Measurements from ENCODE around the gene PRKCE.

PRKCE gene

DNA sequence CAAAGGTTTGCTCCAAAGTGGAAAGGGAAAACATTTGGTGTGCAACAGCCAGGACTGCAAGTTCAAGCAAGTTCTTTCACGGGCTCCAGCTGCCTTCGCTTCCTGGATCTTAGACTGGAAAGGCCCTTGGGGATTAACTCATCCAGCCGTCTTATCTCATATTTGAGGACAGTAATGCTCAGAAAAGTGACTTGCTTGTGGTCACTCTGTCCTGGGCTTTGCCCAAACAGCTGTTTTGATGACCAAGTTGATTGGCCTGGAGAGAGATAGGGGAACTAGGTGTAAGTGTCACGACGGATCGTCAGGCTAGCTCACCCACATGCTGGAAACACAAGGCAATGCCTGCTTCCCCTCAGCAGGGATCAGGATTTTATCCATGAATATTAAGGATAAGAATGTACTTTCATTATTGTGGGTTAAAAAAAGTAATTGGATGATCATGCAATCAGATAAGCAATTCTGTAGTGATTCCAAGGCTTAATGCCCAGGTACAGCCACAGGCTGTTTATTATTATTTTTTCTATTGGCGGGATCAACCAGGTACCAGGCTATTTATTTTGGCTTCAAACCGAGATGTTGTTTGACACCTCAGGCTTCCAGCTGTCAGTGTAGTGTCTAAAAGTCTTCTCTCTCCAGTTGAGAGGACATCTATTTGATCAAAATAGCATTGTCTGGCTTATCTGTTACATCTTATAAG is 483.2 kb downstream of the PRKCE start:
- DNase-seq (ENCODE audit: low read depth in 2 of 2, low spot score in 1 of 2): no peak

- no peak for DNase-seq (ENCODE audit: low read depth in 2 of 2, low spot score in 1 of 2)
These were observed 483.9 kb downstream of the PRKCE start for GRCh38 chr2:46135228-46135855.

DNA sequence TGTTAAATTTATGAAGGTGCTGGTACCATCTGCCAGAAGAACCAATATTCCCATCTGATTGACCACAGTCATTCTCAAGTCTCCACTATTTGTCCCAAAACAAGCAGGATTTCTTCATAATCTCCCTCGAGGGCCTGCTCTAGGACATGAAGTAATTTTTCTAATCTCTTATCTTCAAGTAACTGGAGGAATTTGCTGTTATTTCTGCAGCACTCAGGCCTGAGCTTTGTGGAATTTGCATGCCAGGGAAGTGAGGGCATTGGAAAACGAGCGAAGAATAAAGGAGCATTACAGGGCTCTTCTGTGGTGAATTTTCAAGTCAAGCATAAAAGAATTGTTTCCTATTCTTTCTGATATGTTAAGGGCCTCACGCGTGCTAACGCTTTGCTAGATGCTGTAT is 484.5 kb downstream of the PRKCE start:
- no peak for DNase-seq (ENCODE audit: low read depth in 2 of 2, low spot score in 1 of 2)

DNA sequence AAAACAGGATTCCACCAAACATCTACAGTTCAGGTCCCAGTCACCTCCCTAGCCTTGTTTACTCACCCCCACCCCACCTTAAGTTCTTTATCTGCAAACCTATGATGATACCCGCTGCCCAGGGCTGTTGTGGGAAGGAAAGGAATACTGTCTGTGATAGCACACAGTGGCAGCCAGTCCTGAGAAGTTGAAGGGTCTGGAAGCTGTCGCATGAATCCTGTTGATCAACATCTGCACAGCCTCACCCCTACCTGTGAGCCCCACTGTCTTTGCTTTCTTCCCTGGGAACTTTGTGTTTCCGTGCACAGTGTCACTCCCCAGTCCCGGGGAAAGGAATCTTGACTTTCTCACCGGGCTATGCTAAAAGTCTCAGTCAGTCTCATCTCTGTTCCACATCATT is 485.0 kb downstream of the PRKCE start:
- no peak for DNase-seq (ENCODE audit: low read depth in 2 of 2, low spot score in 1 of 2)

- DNase-seq (ENCODE audit: low read depth in 2 of 2, low spot score in 1 of 2): no peak
These were observed 485.5 kb downstream of the PRKCE start for GRCh38 chr2:46136953-46137352.

DNA sequence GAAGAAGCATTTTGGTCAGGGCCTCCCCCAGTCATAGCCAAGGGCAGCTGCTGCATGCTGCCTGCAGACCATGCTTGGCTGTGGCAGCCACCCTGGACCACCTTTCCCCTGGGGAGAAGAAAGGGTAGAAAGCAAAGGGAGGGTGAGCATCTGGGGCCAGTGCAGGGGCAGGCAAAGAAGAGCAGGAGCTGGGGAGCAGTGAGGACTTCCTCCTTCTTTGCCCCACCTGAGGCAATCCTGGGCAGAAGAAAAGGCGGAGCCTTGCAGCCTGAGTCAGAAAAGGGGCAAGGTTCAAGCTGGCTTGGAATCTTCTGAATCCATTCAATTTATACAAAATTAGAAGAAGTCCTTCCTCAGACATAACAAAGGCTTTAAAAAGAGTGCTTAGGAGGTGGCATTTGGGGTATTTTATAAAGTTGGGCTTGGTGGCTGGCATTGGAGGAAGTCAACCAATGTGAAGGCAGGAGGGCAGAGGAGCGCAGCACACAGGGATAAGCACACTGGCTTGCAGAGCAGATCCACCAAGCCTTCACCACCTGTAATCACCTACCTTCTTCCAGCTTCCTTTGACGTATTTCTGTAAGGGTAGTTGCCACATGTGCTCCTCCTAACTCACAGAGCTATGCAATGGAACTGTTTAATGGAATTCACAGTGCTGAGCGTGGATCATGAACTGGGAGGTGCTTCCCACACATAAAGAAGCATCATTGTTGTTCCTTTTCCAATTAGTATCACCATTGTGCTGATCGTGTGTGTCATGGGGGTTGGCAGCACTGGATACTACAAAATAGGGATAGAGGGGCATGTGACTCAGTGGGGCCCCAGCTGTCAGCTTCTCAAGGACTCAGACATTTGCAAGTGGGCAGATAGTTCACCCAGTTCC is 491.3 kb downstream of the PRKCE start:
- no peak for DNase-seq (ENCODE audit: low read depth in 2 of 2, low spot score in 1 of 2)

- DNase-seq (ENCODE audit: low read depth in 2 of 2, low spot score in 1 of 2): no peak
These were observed 492.1 kb downstream of the PRKCE start for GRCh38 chr2:46143429-46144132.

DNA sequence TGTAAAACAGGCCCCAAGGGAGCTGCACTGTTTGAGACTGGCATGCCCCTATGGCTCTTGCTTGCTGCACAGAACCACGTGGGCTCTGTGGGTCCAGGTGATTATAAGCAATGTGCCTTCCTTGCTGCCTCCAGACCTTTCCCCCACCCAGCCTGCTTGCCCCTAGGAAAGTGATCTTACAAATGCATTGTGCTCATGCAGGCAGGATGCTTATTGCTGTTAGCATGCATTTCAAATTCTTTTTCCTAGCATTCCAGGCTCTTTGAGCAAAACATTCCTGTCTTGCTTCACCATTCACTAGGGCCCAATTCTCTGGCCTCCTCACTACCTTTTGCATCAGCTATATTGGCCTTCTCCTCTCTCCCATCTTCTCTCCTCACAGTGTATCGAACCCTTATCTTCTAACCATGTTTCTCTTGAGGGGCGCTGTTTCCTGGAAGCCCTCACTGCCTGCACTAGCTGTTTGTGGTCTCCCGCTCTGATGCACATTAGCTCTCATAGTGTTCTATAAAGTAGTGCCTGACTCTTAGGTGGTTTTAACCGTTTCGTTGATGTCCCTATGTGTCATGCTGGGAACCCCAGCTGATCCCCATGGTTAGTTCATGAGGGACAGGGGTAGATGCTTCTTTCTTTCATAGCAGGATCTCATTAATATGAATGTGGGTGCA is 492.8 kb downstream of the PRKCE start:
- no peak for DNase-seq (ENCODE audit: low read depth in 2 of 2, low spot score in 1 of 2)

DNA sequence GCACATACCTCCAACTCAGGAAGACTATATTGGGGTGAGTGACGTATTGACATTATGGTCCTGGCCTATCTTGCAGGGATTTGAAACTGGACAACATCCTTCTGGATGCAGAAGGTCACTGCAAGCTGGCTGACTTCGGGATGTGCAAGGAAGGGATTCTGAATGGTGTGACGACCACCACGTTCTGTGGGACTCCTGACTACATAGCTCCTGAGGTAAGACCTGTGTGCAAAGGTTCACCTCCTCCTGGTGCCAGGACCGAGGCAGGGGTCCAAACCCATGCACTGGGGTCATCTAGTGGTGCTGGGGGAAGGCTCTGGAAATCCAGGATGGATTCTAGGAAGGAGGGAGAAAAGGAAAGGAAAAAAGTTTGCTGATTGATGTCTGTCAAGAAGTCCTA is 493.5 kb downstream of the PRKCE start:
- DNase-seq (ENCODE audit: low read depth in 2 of 2, low spot score in 1 of 2): no peak

DNA sequence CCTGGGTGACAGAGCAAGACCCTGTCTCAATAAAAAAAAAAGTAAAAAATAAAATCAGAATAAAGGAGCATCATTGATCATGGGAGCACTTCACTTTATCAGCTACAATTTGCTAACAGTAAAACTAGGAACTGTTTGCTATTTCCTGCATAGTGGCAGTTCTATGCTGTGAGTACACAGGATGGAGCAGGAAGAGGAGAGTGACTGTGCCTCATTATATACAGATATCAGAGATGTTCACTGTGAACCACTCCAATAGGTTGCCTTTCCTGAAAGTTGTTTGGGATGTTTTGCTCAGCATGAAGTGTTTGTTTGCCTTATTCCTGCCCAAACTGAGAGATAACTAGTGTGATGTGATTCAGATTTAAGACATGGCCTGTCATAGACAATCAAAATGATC is 494.4 kb downstream of the PRKCE start:
- DNase-seq (ENCODE audit: low read depth in 2 of 2, low spot score in 1 of 2): no peak

GRCh38 chr2:46146866-46147502 is 495.5 kb downstream of the PRKCE start:
- DNase-seq (ENCODE audit: low read depth in 2 of 2, low spot score in 1 of 2): no peak

DNA sequence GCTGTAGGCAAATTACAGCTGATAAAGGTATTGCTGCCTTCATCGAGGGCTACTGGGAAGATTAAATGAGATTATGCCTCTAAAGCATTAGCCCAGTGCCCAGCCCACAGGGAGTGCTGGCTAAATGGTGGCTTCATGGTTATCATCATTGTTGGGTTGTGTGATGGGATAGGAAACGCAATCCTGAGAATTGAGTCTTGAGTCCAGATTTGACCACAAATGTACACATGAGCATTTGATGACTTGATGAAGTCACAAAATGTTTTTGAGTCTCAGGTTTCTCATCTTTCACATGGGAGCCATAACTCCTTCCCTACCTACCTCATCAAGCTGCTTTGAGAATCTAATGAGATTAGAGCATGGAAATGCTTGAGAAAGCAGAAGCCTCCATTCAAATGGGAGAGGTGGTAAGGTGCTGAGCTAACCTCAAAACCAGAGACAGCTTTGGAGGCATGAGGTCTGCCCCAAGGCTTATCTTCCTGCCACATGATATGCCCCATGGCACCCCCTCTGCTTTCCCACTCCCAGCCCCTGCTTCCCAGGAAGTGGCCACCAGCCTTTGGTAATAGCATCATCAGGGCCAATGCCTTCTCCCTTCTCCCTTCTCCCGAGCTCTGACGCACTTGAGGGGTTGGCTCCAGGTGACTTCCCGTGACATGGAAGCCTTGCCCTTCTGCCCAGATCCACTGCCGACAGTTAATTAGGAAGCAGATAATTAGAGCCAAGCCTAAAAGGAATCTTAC is 496.3 kb downstream of the PRKCE start:
- DNase-seq (ENCODE audit: low read depth in 2 of 2, low spot score in 1 of 2): no peak

DNA sequence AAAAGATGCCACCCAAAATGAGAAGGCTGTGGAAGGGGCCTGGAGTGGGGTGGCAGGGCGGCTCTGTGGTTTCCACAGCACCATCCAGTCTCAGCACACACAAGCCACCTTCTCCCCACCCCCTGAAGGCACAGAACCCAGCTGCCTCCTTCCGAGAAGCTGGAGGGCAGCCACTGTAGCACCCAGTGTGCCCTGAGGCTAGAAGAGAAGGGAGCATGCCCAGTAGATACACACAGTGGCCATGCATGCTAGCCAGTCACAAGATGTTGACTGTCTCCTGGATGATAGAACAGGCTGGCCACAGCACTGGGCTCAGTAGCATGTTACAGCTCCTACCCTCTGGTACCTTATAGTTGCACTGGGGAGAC is 496.9 kb downstream of the PRKCE start:
- DNase-seq (ENCODE audit: low read depth in 2 of 2, low spot score in 1 of 2): no peak

GRCh38 chr2:46150445-46150955 is 499.0 kb downstream of the PRKCE start:
- DNase-seq (ENCODE audit: low read depth in 2 of 2, low spot score in 1 of 2): no peak

GRCh38 chr2:46151577-46151976 is 500.1 kb downstream of the PRKCE start:
- no peak for DNase-seq (ENCODE audit: low read depth in 2 of 2, low spot score in 1 of 2)

DNA sequence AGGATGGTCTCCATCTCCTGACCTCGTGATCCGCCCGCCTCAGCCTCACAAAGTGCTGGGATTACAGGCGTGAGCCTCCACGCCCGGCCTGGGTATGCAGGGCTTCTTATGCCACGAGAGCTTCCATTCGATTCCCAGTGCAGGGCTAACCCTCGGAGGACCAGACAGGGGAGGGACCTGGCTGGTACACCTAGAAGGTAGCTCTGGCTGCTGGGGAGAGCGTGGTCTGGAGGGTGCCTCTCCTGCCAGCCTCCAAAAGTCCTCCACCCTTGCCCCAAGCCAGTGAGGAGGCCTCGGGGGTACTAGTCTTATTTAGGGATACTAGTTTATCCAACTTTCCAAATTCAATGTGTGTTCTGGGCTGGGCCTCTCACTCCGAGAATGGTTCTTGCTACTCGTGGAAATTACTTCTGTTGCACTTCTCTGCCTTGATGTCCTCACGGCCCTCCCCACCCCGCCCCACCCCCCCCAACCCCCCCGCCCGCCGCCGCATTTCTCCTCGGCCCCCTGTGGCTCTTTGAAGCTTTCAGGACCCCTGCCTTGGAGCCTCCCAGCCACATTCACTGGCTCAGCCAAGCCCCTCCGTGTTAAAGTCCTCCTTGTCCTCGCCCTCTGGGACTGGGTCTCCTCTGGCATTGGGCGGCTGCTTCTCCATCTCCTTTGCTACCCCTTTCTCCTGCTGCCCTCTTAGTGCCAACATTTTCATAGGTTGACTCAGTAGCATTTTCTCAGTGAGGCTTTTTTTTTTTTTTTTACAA is 502.7 kb downstream of the PRKCE start:
- no peak for DNase-seq (ENCODE audit: low read depth in 2 of 2, low spot score in 1 of 2)

DNA sequence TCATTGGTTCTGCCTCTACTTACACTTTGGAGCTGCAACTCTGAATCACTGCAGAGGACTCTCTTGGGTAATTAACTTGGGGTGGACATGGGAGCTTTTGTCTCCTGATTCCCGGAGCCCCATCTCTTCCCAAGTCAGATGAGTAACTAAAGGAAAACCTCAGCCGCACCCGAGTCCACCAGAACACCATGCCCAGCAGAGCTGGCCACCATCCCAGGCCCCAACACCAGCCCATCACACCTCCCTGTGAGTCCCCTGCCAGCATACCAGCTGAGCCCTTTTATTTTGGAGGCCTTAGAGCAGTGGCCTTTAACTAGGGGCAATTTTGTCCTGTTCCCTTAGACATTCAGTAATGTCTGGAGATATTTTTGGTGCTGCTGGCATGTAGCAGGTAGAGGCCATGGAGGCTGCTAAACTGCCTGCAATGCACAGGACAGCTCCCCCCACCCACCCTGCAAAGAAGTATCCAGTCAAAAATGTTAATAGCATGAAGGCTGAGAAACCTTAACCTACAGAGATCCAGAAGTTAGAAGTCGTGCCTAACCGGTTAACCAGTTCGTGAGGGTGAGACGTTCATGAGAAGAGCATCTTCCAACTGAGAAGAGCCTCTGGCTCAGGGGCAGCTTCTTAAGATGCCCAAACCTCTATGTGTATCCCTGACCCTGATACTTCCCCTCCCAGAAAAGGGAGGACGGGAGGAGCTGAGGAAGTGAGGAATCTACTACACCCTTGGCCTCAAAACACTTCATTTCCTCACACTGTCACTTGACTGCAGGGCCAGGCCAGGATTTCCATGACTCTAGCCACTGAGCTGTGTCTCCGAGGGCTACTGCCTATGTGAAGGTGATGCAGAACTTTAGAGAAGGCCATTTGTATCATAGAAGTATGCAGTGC is 505.8 kb downstream of the PRKCE start:
- no peak for DNase-seq (ENCODE audit: low read depth in 2 of 2, low spot score in 1 of 2)

GRCh38 chr2:46157966-46158310 is 506.5 kb downstream of the PRKCE start:
- no peak for DNase-seq (ENCODE audit: low read depth in 2 of 2, low spot score in 1 of 2)
